Fibroblast of the aortic adventitia (primary cell): ENCODE measurements around the gene TRPV2. TPM values are rescaled to one million over a fixed set of nuclear protein-coding genes. Genes with fewer than 3 reads are reported as not detected.

ENCODE experiments used
- DNase-seq: peaks from one replicate; pipeline ENCODE4 v3.0.0-alpha.2; 2010; ENCODE audit warnings: low read depth
- H3K4me3 ChIP-seq: 2 replicates; pipeline ENCODE4 v1.5.1; 2011; ENCODE audit warnings: low read depth, mild to moderate bottlenecking, control low read depth, low read length, moderate library complexity
- CTCF ChIP-seq: IDR thresholded peaks from 2 replicates; pipeline ENCODE4 v1.5.1; 2011; ENCODE audit warnings: mild to moderate bottlenecking, low read length, control low read depth, inconsistent platforms; ENCODE audit not compliant: insufficient read depth
- total RNA-seq: library from RNA; depleted of rRNA; stranded (reverse); fragments of >200 nt; gene quantifications from 2 replicates; pipeline ENCODE4 v1.2.3, GENCODE V29; 2012; ENCODE audit warnings: low replicate concordance

The TRPV2 gene
- total RNA-seq, 1 donor = 5.3 TPM

- no peak for DNase-seq
- TF ChIP-seq CTCF = no peak
- H3K4me3 ChIP-seq = no peak overlapping the region
These were observed 44.6 kb downstream of the TRPV2 start for GRCh38 chr17:16459855-16460550.

GRCh38 chr17:16460796-16461605, 45.6 kb downstream of the TRPV2 start:
- no peak for TF ChIP-seq CTCF
- DNase-seq = no peak

GRCh38 chr17:16461606-16461866, 46.2 kb downstream of the TRPV2 start:
- no peak for TF ChIP-seq CTCF

More at GRCh38 chr17:16460796-16461605, 45.6 kb downstream of the TRPV2 start:
- no peak overlapping the region for H3K4me3 ChIP-seq

GRCh38 chr17:16462070-16462864, 46.9 kb downstream of the TRPV2 start:
- DNase-seq = no peak
- TF ChIP-seq CTCF = no peak
- H3K4me3 ChIP-seq = no peak overlapping the region

More at GRCh38 chr17:16461606-16461866, 46.2 kb downstream of the TRPV2 start:
- H3K4me3 ChIP-seq = no peak overlapping the region
- DNase-seq = no peak

DNA sequence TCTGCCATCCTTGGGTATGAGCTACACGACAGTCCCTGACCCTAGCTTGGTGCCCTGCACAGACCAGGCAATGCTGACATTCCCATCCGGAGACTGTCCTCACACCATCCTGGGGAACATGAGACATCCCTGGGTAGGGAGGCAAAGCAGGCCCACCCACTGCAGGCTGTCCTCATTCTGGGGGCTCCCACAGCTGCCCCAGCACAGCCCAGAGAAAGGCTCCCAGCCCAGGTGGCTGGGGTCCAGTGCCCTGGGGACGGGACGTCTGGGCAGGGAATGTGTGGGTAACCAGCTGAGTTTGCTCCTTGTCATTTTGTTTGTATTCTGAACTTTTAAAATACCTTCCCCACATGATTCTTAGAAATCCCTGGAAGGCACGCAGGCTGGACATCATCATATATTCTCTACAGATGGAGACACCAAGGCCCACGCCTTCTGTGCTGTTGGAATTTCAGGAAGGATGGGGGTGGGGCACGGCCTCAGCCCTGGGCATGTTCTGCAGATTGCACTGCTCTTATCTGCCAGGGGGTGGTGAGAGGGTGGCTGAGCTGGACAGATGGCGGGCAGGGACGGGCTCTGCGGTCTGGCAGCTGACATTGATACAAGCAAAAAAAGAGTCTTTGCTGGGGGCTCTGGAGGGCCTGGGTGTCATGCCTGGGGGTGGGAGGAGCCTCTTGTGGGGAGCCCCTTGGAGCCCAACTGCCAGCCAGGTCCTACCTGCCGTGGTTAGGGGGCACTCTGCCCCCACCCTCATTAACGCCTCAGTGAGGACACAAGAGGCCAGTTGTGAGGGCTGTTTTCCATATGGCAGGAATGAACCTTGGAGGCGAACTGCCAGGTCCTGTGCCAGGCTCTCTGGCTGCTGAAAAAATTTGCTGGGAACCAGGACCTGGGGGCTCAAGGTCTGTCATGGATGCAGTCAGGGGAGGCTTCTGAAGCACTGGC, 48.3 kb downstream of the TRPV2 start:
- no peak overlapping the region for H3K4me3 ChIP-seq
- TF ChIP-seq CTCF = peak; percentile 19
- peak; percentile 55 for DNase-seq
